ENCODE data around the gene BCAS1. TPM values are rescaled to one million over a fixed set of nuclear protein-coding genes. Genes with fewer than 3 reads are reported as not detected.
A peak's percentile ranks its signal among the peaks of the same experiment; 100 is the strongest.

Gene BCAS1
- total and polyA plus RNA-seq, 2 donors = 0.38 to 1.5 TPM

DNA sequence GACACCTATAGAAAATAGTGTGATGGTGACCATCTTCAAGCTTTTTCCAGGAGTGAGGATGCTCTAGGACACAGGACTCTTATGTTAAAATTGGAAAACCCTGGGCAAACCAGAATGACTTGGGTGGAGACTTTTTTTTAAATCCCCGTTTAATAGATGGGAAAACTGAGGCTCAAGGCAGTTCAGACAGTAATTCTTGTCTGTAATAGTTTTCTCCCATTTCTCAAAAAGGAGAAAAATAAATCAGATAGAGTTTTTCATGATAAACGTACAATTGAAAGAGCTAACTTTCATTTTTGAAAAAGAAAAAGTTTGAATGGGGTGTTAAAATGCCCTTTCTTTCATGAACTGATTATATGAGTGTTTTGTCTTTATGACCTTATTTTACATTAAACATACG, 6.8 kb downstream of the BCAS1 start:
- H3K4me1 ChIP-seq (ENCODE audit: control insufficient read depth in 2 of 2, insufficient read depth in 2 of 2, low read length in 2 of 2) = no peaks in the 10 kb centered on the region
- H3K9me3 ChIP-seq (ENCODE audit: control insufficient read depth in 2 of 2, insufficient read depth in 1 of 2, low read length in 1 of 2) = no peaks in the 10 kb centered on the region
- 90% methylated on average over 3 of the region's 3 CpGs for WGBS
- DNase-seq (ENCODE audit: low read depth in 6 of 9, low spot score in 9 of 9) = no peak
- no peak overlapping the region for H3K4me3 ChIP-seq (ENCODE audit: low read length in 2 of 2)
- H3K36me3 ChIP-seq (ENCODE audit: control insufficient read depth in 2 of 2, insufficient read depth in 2 of 2, low read length in 1 of 2) = no peaks in the 10 kb centered on the region
- H3K27me3 ChIP-seq (ENCODE audit: control insufficient read depth in 2 of 2, insufficient read depth in 1 of 2, low read length in 1 of 2) = no peaks in the 10 kb centered on the region
- H3K27ac ChIP-seq (ENCODE audit: low read depth in 1 of 2, low read length in 1 of 2) = no peak overlapping the region

DNA sequence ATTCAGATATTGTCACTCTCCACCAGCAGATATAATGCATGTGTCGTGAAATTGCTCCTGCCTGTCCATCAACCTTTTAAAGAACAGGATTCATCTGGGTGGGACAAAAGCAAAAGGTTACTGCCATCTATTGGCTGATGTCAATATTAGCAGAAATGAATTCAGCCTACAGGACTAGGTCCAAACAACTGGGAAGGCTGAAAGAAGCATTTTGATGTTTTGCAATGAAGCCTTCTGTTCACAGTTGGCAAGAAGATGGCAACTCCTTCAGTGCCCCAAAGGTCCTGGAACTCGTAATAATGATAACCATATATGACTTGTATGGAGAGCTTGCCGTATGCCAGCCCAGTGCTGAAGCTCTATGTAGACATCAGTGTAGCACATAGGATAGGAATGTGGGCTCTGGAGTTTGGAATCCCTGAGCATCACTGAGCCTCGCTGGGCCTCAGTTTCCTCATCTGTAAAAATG, 7.5 kb downstream of the BCAS1 start:
- Histone ChIP-seq H3K9me3 (ENCODE audit: control insufficient read depth in 2 of 2, insufficient read depth in 1 of 2, low read length in 1 of 2) (no peaks in the 10 kb centered on the region), H3K36me3 (ENCODE audit: control insufficient read depth in 2 of 2, insufficient read depth in 2 of 2, low read length in 1 of 2) (no peaks in the 10 kb centered on the region), H3K27ac (ENCODE audit: low read depth in 1 of 2, low read length in 1 of 2) (no peak overlapping the region), H3K4me3 (ENCODE audit: low read length in 2 of 2) (no peak overlapping the region), H3K27me3 (ENCODE audit: control insufficient read depth in 2 of 2, insufficient read depth in 1 of 2, low read length in 1 of 2) (no peaks in the 10 kb centered on the region), H3K4me1 (ENCODE audit: control insufficient read depth in 2 of 2, insufficient read depth in 2 of 2, low read length in 2 of 2) (no peaks in the 10 kb centered on the region)
- DNase-seq (ENCODE audit: low read depth in 6 of 9, low spot score in 9 of 9) = peak in 4 of 9 donors; percentile 7 to 41 (median 14)
- WGBS = 73% methylated on average over 4 of the region's 4 CpGs

DNA sequence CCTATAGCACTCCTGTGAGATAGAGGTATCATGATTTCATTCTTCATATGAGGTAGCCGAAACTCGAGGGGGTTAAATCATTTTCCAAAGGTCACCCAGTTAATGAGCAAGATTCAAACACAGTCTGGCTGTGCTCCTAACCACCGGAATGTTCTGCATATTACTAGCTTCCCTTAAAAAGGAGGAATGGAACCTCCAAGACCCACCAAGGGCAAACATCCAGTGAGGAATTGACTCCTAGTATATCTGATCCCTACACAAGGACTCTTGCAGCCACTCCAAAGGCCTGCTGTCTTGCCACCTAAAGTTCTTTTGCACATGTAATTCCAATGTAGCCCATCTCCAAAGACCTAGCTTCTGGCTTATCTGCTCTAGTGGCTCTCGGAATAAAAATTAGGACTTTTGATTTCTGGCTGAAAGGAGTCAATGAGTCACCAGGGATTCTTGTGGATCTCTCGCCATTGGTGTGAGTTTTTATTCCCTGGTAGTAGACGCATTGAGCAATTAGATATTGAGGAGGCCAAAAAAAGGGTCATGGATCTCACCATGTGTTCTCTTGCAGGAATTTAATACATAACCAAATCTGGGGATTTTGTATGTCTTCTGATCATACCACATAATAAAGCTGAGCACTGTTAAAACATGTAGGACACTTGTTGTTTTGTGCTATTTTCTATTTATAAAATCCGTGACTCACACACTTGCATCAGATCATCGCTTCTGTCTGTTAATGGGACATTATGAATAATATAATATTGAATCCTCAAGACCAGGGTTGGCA, 9.1 kb downstream of the BCAS1 start:
- 84% methylated on average over 8 of the region's 8 CpGs for WGBS
- no peaks in the 10 kb centered on the region for H3K9me3 ChIP-seq (ENCODE audit: control insufficient read depth in 2 of 2, insufficient read depth in 1 of 2, low read length in 1 of 2)

DNA sequence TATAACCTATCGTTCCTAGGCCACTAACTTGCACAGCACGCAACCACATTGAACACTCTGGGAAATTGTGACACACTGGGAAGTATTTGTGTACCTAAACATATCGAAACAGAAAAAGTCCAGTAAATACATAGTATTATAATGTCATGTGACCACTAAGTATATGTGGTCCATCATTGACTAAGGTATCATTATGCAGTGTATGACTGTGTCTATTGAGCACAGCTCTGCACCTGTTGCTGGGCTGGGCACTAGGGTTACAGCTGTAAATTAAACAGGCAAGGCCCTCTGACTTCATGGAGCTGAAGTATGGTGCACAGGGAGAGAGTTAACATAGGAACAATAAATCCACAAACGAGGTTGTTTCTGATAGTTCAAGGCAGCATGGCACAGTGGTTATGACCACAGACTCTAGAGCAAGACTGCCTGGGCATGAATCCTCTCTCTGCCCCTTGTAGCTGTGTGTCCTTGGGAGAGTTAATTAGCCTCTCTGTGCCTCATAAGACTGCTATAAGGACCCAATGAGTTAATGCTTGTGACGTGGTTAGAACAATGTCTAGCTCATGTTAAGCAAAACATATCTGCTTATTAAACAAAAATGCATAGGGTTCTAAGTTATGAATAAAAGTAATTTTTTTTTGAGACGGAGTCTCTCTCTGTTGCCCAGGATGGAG, 10.6 kb downstream of the BCAS1 start:
- Histone ChIP-seq H3K4me3 (ENCODE audit: low read length in 2 of 2) (no peak overlapping the region), H3K4me1 (ENCODE audit: control insufficient read depth in 2 of 2, insufficient read depth in 2 of 2, low read length in 2 of 2) (no peaks in the 10 kb centered on the region), H3K27ac (ENCODE audit: low read depth in 1 of 2, low read length in 1 of 2) (no peak overlapping the region), H3K9me3 (ENCODE audit: control insufficient read depth in 2 of 2, insufficient read depth in 1 of 2, low read length in 1 of 2) (no peaks in the 10 kb centered on the region), H3K27me3 (ENCODE audit: control insufficient read depth in 2 of 2, insufficient read depth in 1 of 2, low read length in 1 of 2) (no peaks in the 10 kb centered on the region), H3K36me3 (ENCODE audit: control insufficient read depth in 2 of 2, insufficient read depth in 2 of 2, low read length in 1 of 2) (no peaks in the 10 kb centered on the region)
- 95% methylated on average over 6 of the region's 6 CpGs for WGBS
- no peak for DNase-seq (ENCODE audit: low read depth in 6 of 9, low spot score in 9 of 9)

More for the DNA sequence above, 9.1 kb downstream of the BCAS1 start:
- H3K27ac ChIP-seq (ENCODE audit: low read depth in 1 of 2, low read length in 1 of 2) = no peak overlapping the region
- H3K4me3 ChIP-seq (ENCODE audit: low read length in 2 of 2) = no peak overlapping the region
- no peaks in the 10 kb centered on the region for H3K27me3 ChIP-seq (ENCODE audit: control insufficient read depth in 2 of 2, insufficient read depth in 1 of 2, low read length in 1 of 2)
- DNase-seq (ENCODE audit: low read depth in 6 of 9, low spot score in 9 of 9) = no peak
- no peaks in the 10 kb centered on the region for H3K36me3 ChIP-seq (ENCODE audit: control insufficient read depth in 2 of 2, insufficient read depth in 2 of 2, low read length in 1 of 2)
- H3K4me1 ChIP-seq (ENCODE audit: control insufficient read depth in 2 of 2, insufficient read depth in 2 of 2, low read length in 2 of 2) = no peaks in the 10 kb centered on the region

DNA sequence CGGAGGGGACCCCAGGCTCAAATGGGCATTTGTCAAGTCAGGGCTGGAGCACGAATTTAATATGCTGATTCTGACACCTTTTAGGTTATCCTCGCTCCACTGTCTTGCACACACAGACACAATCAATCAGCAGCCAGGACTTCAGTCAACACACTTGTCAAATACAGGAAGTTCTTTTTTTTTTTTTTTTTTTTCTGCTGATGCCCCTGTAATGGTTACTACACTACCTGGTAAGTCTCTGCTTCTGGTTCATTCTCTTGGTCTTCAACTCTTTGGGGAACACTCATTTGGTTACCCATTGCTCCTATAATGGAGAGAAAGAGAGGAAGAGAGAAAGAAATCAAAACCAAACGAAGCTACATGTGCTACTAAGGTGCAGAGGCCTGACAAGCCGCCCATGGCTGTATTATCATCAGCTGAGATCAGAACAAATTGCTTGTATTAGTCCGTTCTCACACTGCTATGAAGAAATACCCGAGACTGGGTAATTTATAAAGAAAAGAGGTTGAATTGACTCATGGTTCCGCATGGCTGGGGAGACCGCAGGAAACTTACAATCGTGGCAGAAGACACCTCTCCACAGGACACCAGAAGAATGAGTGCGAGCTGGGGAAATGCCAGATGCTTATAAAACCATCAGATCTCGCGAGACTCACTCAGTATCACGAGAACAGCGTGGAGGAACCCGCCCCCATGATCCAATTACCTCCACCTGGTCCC, 11.8 kb downstream of the BCAS1 start:
- Histone ChIP-seq H3K27ac (ENCODE audit: low read depth in 1 of 2, low read length in 1 of 2) (no peak overlapping the region), H3K4me3 (ENCODE audit: low read length in 2 of 2) (no peak overlapping the region), H3K36me3 (ENCODE audit: control insufficient read depth in 2 of 2, insufficient read depth in 2 of 2, low read length in 1 of 2) (no peaks in the 10 kb centered on the region), H3K4me1 (ENCODE audit: control insufficient read depth in 2 of 2, insufficient read depth in 2 of 2, low read length in 2 of 2) (no peaks in the 10 kb centered on the region), H3K9me3 (ENCODE audit: control insufficient read depth in 2 of 2, insufficient read depth in 1 of 2, low read length in 1 of 2) (no peaks in the 10 kb centered on the region), H3K27me3 (ENCODE audit: control insufficient read depth in 2 of 2, insufficient read depth in 1 of 2, low read length in 1 of 2) (no peaks in the 10 kb centered on the region)
- 87% methylated on average over 16 of the region's 16 CpGs for WGBS
- DNase-seq (ENCODE audit: low read depth in 6 of 9, low spot score in 9 of 9) = no peak

DNA sequence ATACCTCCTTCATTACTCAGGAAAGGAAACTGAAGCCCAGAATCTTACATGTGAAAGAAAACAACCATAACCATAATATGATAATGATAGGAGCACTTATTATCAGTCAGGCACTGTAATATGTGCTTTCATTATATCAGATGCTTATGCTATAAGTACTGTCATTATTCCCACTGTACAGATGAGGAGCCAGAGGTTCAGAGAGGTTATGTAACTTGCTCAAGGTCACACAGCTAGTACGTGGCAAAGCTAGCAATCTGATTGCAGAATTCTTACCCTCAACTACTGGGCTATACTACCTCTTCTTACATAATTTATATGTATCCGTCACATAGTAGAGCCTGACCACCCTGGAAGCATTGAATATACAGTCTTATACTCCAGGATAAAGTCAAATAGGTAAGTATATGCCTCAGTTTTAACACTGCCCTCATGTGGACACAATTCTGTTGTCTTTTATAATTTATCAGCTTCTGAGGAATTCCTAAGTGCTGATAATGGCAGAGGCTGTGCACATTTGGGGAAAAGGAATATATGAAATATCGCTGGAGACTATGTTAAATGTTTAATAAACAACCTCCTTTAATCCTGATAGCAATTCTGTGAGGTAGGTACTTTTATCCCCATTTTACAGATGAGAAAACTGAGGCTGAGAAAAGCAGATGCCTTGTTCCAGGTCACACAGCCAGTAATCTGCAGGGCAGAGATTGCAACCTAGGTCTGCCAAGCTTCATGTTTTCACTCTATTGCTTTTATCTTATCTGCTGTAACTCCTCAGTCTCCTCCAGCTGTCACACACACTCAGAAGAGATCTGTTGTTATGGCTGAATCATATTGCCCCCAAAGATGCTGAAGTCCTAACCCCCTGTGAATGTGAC, 13.4 kb downstream of the BCAS1 start:
- H3K27me3 ChIP-seq (ENCODE audit: control insufficient read depth in 2 of 2, insufficient read depth in 1 of 2, low read length in 1 of 2) = no peaks in the 10 kb centered on the region
- no peaks in the 10 kb centered on the region for H3K9me3 ChIP-seq (ENCODE audit: control insufficient read depth in 2 of 2, insufficient read depth in 1 of 2, low read length in 1 of 2)
- no peaks in the 10 kb centered on the region for H3K36me3 ChIP-seq (ENCODE audit: control insufficient read depth in 2 of 2, insufficient read depth in 2 of 2, low read length in 1 of 2)
- H3K4me3 ChIP-seq (ENCODE audit: low read length in 2 of 2) = no peak overlapping the region
- H3K27ac ChIP-seq (ENCODE audit: low read depth in 1 of 2, low read length in 1 of 2) = no peak overlapping the region
- 93% methylated on average over 3 of the region's 3 CpGs for WGBS
- no peaks in the 10 kb centered on the region for H3K4me1 ChIP-seq (ENCODE audit: control insufficient read depth in 2 of 2, insufficient read depth in 2 of 2, low read length in 2 of 2)
- DNase-seq (ENCODE audit: low read depth in 6 of 9, low spot score in 9 of 9) = no peak

DNA sequence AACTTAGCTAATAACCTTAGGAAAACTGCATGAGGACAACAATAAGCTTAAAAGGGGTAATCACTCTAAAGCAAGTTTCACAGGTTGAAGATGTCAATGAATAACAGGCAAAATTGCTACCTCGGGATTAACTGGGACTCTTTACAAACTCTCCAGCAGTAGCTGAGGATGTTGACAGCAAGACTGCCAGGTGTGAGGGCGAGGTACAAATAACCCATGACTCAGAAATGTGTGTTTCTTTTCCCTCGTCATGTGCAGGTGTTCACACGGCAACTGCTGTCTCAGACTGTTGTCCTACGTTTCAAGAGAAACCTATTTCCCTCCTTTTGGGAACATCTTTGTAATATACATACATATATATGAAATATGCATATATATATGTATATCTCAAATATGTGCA, 15.9 kb downstream of the BCAS1 start:
- no peaks in the 10 kb centered on the region for H3K4me1 ChIP-seq (ENCODE audit: control insufficient read depth in 2 of 2, insufficient read depth in 2 of 2, low read length in 2 of 2)
- H3K4me3 ChIP-seq (ENCODE audit: low read length in 2 of 2) = no peak overlapping the region
- no peaks in the 10 kb centered on the region for H3K36me3 ChIP-seq (ENCODE audit: control insufficient read depth in 2 of 2, insufficient read depth in 2 of 2, low read length in 1 of 2)
- H3K27me3 ChIP-seq (ENCODE audit: control insufficient read depth in 2 of 2, insufficient read depth in 1 of 2, low read length in 1 of 2) = no peaks in the 10 kb centered on the region
- no peak overlapping the region for H3K27ac ChIP-seq (ENCODE audit: low read depth in 1 of 2, low read length in 1 of 2)
- no peak for DNase-seq (ENCODE audit: low read depth in 6 of 9, low spot score in 9 of 9)
- 88% methylated on average over 5 of the region's 5 CpGs for WGBS
- no peaks in the 10 kb centered on the region for H3K9me3 ChIP-seq (ENCODE audit: control insufficient read depth in 2 of 2, insufficient read depth in 1 of 2, low read length in 1 of 2)

DNA sequence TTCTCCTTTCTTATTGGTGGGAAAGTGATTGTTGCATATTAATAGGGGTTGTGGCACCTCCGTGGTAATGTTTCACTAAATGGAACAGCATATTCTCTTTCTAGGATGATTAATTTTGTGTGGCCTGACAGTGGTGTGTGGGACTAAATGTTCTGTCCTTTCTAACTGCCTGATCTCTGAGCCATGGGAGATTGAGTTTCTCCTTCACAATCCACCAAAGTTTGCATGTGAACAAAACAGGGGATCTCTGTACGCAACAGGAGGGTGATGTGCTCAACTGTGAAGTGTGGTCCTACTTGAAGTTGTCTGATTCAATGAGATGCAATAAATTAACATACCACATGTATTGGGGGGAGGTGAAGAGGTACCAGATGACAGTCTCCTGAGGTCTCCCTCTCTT, 19.3 kb downstream of the BCAS1 start:
- 87% methylated on average over 2 of the region's 2 CpGs for WGBS

More for the DNA sequence above, 19.3 kb downstream of the BCAS1 start:
- Histone ChIP-seq H3K27me3 (ENCODE audit: control insufficient read depth in 2 of 2, insufficient read depth in 1 of 2, low read length in 1 of 2) (no peaks in the 10 kb centered on the region), H3K27ac (ENCODE audit: low read depth in 1 of 2, low read length in 1 of 2) (no peak overlapping the region), H3K36me3 (ENCODE audit: control insufficient read depth in 2 of 2, insufficient read depth in 2 of 2, low read length in 1 of 2) (no peaks in the 10 kb centered on the region), H3K4me3 (ENCODE audit: low read length in 2 of 2) (no peak overlapping the region), H3K4me1 (ENCODE audit: control insufficient read depth in 2 of 2, insufficient read depth in 2 of 2, low read length in 2 of 2) (no peaks in the 10 kb centered on the region), H3K9me3 (ENCODE audit: control insufficient read depth in 2 of 2, insufficient read depth in 1 of 2, low read length in 1 of 2) (no peaks in the 10 kb centered on the region)
- DNase-seq (ENCODE audit: low read depth in 6 of 9, low spot score in 9 of 9) = no peak

All from thymus (tissue), 11 donors.